ENCODE data around the gene ARRDC5.
"Not testable (repeated sequence)": the region's sequence is repeated elsewhere in the genome, so short reads cannot be mapped to it uniquely, and the experiment has no call there.

The ARRDC5 gene

GRCh38 chr19:4939466-4939865 is 36.8 kb upstream of the ARRDC5 start:
- Histone ChIP-seq H3K79me2 (ENCODE audit: control insufficient read depth, low read length) (peaks cover 87% of the 10 kb centered on the region), H3K27ac (ENCODE audit: low read depth, low read length) (no peak overlapping the region), H3K4me3 (ENCODE audit: low read length) (no peak overlapping the region), H3K36me3 (ENCODE audit: control insufficient read depth, low read length) (peaks cover 98% of the 10 kb centered on the region), H3K4me2 (ENCODE audit: low read length) (no peak overlapping the region), H3F3A (ENCODE audit: control insufficient read depth, insufficient read depth) (peaks cover 3% of the 10 kb centered on the region; the same call in 1 of the 2 replicates), H3K9me2 (replicated peaks; ENCODE audit: control insufficient read depth, low read length) (no peaks in the 10 kb centered on the region), H3K9me3 (ENCODE audit: control insufficient read depth, insufficient read depth, low read length) (no peaks in the 10 kb centered on the region), H3K27me3 (ENCODE audit: control insufficient read depth, low read length) (no peaks in the 10 kb centered on the region), H3K4me1 (ENCODE audit: control insufficient read depth, low read length) (no peaks in the 10 kb centered on the region), H4K20me1 (ENCODE audit: control insufficient read depth, insufficient read depth, low read depth, low read length) (peaks cover 7% of the 10 kb centered on the region)
- TF ChIP-seq CTCF (IDR thresholded peaks at IDR 0.05; ENCODE audit: low read depth, low read length, poor library complexity, severe bottlenecking) (no peak), EZH2phosphoT487 (IDR thresholded peaks at IDR 0.05; ENCODE audit: borderline replicate concordance, low read length) (no peak)

GRCh38 chr19:4938461-4938860 is 35.8 kb upstream of the ARRDC5 start:
- H4K20me1 ChIP-seq (ENCODE audit: control insufficient read depth, insufficient read depth, low read depth, low read length); H3K4me3 ChIP-seq (ENCODE audit: low read length); H3K4me2 ChIP-seq (ENCODE audit: low read length); H3K4me1 ChIP-seq (ENCODE audit: control insufficient read depth, low read length); H3F3A ChIP-seq (ENCODE audit: control insufficient read depth, insufficient read depth); H3K27me3 ChIP-seq (ENCODE audit: control insufficient read depth, low read length); H3K27ac ChIP-seq (ENCODE audit: low read depth, low read length); H3K9me3 ChIP-seq (ENCODE audit: control insufficient read depth, insufficient read depth, low read length); H3K9me2 ChIP-seq (replicated peaks; ENCODE audit: control insufficient read depth, low read length): not testable (repeated sequence)
- H3K79me2 ChIP-seq (ENCODE audit: control insufficient read depth, low read length): peaks cover 88% of the 10 kb centered on the region
- H3K36me3 ChIP-seq (ENCODE audit: control insufficient read depth, low read length): peaks cover 97% of the 10 kb centered on the region

- peaks cover 7% of the 10 kb centered on the region for H4K20me1 ChIP-seq (ENCODE audit: control insufficient read depth, insufficient read depth, low read depth, low read length)
- no peak for TF ChIP-seq CTCF (IDR thresholded peaks at IDR 0.05; ENCODE audit: low read depth, low read length, poor library complexity, severe bottlenecking)
- TF ChIP-seq EZH2phosphoT487 (IDR thresholded peaks at IDR 0.05; ENCODE audit: borderline replicate concordance, low read length): no peak
- no peaks in the 10 kb centered on the region for H3K9me2 ChIP-seq (replicated peaks; ENCODE audit: control insufficient read depth, low read length)
- H3K4me3 ChIP-seq (ENCODE audit: low read length): no peak overlapping the region
- peaks cover 93% of the 10 kb centered on the region for H3K79me2 ChIP-seq (ENCODE audit: control insufficient read depth, low read length)
- H3K4me1 ChIP-seq (ENCODE audit: control insufficient read depth, low read length): no peaks in the 10 kb centered on the region
- no peak overlapping the region for H3K4me2 ChIP-seq (ENCODE audit: low read length)
- H3K9me3 ChIP-seq (ENCODE audit: control insufficient read depth, insufficient read depth, low read length): no peaks in the 10 kb centered on the region
- H3K27me3 ChIP-seq (ENCODE audit: control insufficient read depth, low read length): no peaks in the 10 kb centered on the region
- H3K27ac ChIP-seq (ENCODE audit: low read depth, low read length): no peak overlapping the region
- peaks cover 7% of the 10 kb centered on the region; the same call in 1 of the 2 replicates for H3F3A ChIP-seq (ENCODE audit: control insufficient read depth, insufficient read depth)
- H3K36me3 ChIP-seq (ENCODE audit: control insufficient read depth, low read length): peaks cover 97% of the 10 kb centered on the region
Measured at GRCh38 chr19:4937060-4937459, 34.4 kb upstream of the ARRDC5 start.

GRCh38 chr19:4935444-4935843 is 32.7 kb upstream of the ARRDC5 start:
- H3K9me2 ChIP-seq (replicated peaks; ENCODE audit: control insufficient read depth, low read length): no peaks in the 10 kb centered on the region
- peaks cover 95% of the 10 kb centered on the region for H3K79me2 ChIP-seq (ENCODE audit: control insufficient read depth, low read length)
- H3K36me3 ChIP-seq (ENCODE audit: control insufficient read depth, low read length): peaks cover 92% of the 10 kb centered on the region
- H3K27me3 ChIP-seq (ENCODE audit: control insufficient read depth, low read length): no peaks in the 10 kb centered on the region
- no peak overlapping the region for H3K4me2 ChIP-seq (ENCODE audit: low read length)
- H4K20me1 ChIP-seq (ENCODE audit: control insufficient read depth, insufficient read depth, low read depth, low read length): peaks cover 10% of the 10 kb centered on the region
- TF ChIP-seq EZH2phosphoT487 (IDR thresholded peaks at IDR 0.05; ENCODE audit: borderline replicate concordance, low read length): no peak
- no peak for TF ChIP-seq CTCF (IDR thresholded peaks at IDR 0.05; ENCODE audit: low read depth, low read length, poor library complexity, severe bottlenecking)
- H3F3A ChIP-seq (ENCODE audit: control insufficient read depth, insufficient read depth): peaks cover 7% of the 10 kb centered on the region; the same call in 1 of the 2 replicates
- H3K27ac ChIP-seq (ENCODE audit: low read depth, low read length): no peak overlapping the region
- no peak overlapping the region for H3K4me3 ChIP-seq (ENCODE audit: low read length)
- no peaks in the 10 kb centered on the region for H3K9me3 ChIP-seq (ENCODE audit: control insufficient read depth, insufficient read depth, low read length)
- no peaks in the 10 kb centered on the region for H3K4me1 ChIP-seq (ENCODE audit: control insufficient read depth, low read length)

Measured in DOHH2 (cell line).